ENCODE measurements around the gene PTEN. TPM values are rescaled to one million over a fixed set of nuclear protein-coding genes. Genes with fewer than 3 reads are reported as not detected.

The PTEN gene
- total RNA-seq, 4 donors from 2014 or later: 143 to 224 (median 171) TPM

DNA sequence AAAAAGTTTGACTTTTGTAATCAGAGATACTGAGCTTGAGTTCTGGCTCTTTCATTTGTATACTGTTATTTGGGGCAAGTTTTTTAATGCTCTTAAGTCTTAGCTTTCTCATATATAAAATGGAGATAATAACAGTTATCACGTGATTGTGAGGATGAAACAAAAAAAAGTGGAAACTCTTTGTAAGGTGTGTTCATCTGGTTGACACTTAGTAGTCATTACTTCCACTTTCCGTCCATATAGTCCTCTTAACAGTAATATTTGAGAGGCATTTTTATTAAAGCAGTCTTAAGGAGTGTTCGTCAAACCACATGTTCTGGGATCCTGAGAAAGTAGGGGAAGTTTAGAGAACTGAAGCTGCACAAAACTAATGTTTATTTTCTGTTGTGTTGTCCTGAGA is 65.6 kb downstream of the PTEN start:
- Histone ChIP-seq H3K27ac (no peak overlapping the region), H3K9me3 (no peaks in the 10 kb centered on the region), H3K4me1 (peaks cover 0 to 88% (median 12%) of the 10 kb centered on the region in 4 donors), H3K4me3 (no peak overlapping the region), H3K36me3 (peaks cover 0 to 8% (median 0%) of the 10 kb centered on the region in 3 donors), H3K27me3 (no peaks in the 10 kb centered on the region)
- TF ChIP-seq POLR2A (IDR thresholded peaks at IDR 0.05) (no peak), EP300 (IDR thresholded peaks at IDR 0.05) (no peak)
- TF ChIP-seq, protein P1, sequence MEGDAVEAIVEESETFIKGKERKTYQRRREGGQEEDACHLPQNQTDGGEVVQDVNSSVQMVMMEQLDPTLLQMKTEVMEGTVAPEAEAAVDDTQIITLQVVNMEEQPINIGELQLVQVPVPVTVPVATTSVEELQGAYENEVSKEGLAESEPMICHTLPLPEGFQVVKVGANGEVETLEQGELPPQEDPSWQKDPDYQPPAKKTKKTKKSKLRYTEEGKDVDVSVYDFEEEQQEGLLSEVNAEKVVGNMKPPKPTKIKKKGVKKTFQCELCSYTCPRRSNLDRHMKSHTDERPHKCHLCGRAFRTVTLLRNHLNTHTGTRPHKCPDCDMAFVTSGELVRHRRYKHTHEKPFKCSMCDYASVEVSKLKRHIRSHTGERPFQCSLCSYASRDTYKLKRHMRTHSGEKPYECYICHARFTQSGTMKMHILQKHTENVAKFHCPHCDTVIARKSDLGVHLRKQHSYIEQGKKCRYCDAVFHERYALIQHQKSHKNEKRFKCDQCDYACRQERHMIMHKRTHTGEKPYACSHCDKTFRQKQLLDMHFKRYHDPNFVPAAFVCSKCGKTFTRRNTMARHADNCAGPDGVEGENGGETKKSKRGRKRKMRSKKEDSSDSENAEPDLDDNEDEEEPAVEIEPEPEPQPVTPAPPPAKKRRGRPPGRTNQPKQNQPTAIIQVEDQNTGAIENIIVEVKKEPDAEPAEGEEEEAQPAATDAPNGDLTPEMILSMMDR (IDR thresholded peaks at IDR 0.05): no peak
- WGBS, 2 donors: 52 to 56% methylated on average over 3 of the region's 3 CpGs
- no peak for DNase-seq (ENCODE audit: low spot score in 2 of 2)

DNA sequence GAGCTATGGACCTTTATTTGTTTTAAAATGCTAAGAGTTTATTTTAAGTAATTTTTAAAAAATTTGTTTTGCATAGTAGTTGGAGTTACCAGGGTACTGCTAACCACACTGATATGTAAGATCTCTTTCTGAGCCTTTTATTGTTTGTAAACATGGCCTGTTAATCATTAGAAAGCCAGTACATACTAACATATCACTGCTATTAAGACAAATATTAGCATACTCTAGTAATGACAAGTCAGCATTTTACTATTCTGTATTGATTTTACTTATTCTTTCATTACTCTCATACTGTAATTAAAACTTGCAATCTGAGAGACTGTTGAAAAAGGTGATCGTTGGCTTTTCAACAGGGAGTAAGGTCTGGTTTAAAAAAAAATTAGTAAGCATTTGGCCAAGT is 66.7 kb downstream of the PTEN start:
- no peak overlapping the region for H3K4me3 ChIP-seq
- H3K9me3 ChIP-seq: no peaks in the 10 kb centered on the region
- peaks cover 0 to 18% (median 0%) of the 10 kb centered on the region in 3 donors for H3K36me3 ChIP-seq
- H3K27ac ChIP-seq: no peak overlapping the region
- no peak for DNase-seq (ENCODE audit: low spot score in 2 of 2)
- H3K4me1 ChIP-seq: peaks cover 0 to 91% (median 14%) of the 10 kb centered on the region in 4 donors
- H3K27me3 ChIP-seq: no peaks in the 10 kb centered on the region
- TF ChIP-seq, protein P1 (IDR thresholded peaks at IDR 0.05): no peak
- TF ChIP-seq EP300 (IDR thresholded peaks at IDR 0.05) (no peak), POLR2A (IDR thresholded peaks at IDR 0.05) (no peak)
- WGBS, 2 donors: 68 to 71% methylated on average over 1 of the region's 1 CpG

DNA sequence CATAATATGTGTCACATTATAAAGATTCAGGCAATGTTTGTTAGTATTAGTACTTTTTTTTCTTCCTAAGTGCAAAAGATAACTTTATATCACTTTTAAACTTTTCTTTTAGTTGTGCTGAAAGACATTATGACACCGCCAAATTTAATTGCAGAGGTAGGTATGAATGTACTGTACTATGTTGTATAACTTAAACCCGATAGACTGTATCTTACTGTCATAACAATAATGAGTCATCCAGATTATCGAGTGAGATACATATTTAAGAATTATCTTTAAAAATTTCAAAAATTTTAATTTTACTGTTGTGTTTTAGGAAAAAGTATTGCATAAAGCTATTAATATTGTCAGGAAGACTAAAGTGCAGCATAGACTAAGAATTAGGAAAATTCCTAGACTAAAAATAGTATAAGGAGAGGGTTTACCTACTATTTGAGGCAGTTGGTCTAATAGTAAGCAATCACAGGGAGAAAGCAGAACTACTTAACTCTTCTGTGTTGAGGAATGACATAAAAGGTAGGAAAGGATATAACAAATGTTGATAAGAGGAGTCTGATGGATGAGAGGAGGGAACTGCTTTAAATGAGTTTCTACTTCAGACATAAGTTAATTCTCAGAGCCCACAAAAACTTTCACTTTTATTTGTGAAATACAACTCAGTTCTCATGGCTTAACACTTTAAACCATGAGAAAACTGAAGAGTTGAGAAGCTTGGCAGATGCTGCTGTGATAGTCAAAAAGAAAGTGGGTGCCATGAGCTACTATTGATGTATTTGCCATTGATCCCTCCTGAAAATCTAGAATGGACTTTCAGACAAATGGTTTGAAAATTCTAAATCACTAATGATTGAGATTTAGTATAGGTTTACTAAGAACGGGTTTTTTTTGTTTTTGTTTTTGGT is 67.8 kb downstream of the PTEN start:
- H3K9me3 ChIP-seq: no peaks in the 10 kb centered on the region
- no peaks in the 10 kb centered on the region for H3K27me3 ChIP-seq
- peaks cover 0 to 92% (median 18%) of the 10 kb centered on the region in 4 donors for H3K4me1 ChIP-seq
- DNase-seq (ENCODE audit: low spot score in 2 of 2): no peak
- WGBS, 2 donors: 71 to 80% methylated on average over 4 of the region's 4 CpGs
- H3K27ac ChIP-seq: no peak overlapping the region
- TF ChIP-seq EP300 (IDR thresholded peaks at IDR 0.05): no peak
- TF ChIP-seq, protein P1 (IDR thresholded peaks at IDR 0.05): no peak
- TF ChIP-seq POLR2A (IDR thresholded peaks at IDR 0.05): no peak
- peaks cover 0 to 23% (median 0%) of the 10 kb centered on the region in 3 donors for H3K36me3 ChIP-seq
- no peak overlapping the region for H3K4me3 ChIP-seq

DNA sequence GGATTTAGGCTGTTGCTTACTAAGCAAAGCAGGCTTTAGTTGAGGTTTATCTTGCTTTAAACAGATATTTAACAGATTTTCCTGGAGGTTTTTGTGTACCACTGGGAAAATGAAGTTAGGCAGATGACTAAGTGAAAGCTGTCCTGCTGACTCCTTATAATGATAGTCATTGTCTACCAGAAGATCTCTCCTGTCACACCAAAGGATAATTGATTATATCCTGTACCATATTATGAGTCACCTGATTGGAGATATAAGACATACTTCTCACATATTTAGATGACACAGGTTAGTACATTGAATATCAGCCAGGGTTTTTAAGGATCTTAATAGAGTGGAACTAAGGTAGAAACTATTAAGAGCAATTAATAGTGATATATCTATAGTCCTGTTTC is 68.4 kb downstream of the PTEN start:
- peaks cover 0 to 20% (median 0%) of the 10 kb centered on the region in 3 donors for H3K36me3 ChIP-seq

More for the DNA sequence above, 68.4 kb downstream of the PTEN start:
- no peaks in the 10 kb centered on the region for H3K27me3 ChIP-seq
- H3K9me3 ChIP-seq: no peaks in the 10 kb centered on the region
- peaks cover 0 to 92% (median 21%) of the 10 kb centered on the region in 4 donors for H3K4me1 ChIP-seq
- no peak overlapping the region for H3K4me3 ChIP-seq
- no peak overlapping the region for H3K27ac ChIP-seq
- TF ChIP-seq EP300 (IDR thresholded peaks at IDR 0.05) (no peak), POLR2A (IDR thresholded peaks at IDR 0.05) (no peak)
- TF ChIP-seq, protein P1 (IDR thresholded peaks at IDR 0.05): no peak
- no peak for DNase-seq (ENCODE audit: low spot score in 2 of 2)
